Endothelial cell of umbilical vein (primary cell): ENCODE data around the gene CLRN3. TPM values are rescaled to one million over a fixed set of nuclear protein-coding genes. Genes with fewer than 3 reads are reported as not detected.

ENCODE experiments used
- BruUV-seq: library from RNA; stranded (reverse); fragments of 400-500 nt; replicated peaks from 2 replicates; lab custom pipeline; 2021; lab: Mats Ljungman, UMichigan
- CTCF ChIA-PET: fragments of 300-600, 350-600 bp; sonication (Branson Sonifier 250); formaldehyde crosslinking; loops from one replicate; lab custom pipeline; 2021; ENCODE audit warnings: antibody characterized with exemption, inconsistent platforms; lab: Charles Lee
- POLR2A ChIA-PET: fragments of 300-600, 350-600 bp; sonication (Branson Sonifier 250); formaldehyde crosslinking; loops from one replicate; lab custom pipeline; 2021; ENCODE audit warnings: antibody characterized with exemption, inconsistent platforms; lab: Charles Lee
- DNase-seq: peaks from one replicate; pipeline ENCODE4 v3.0.0-alpha.2; 2011; ENCODE audit warnings: low read depth, low spot score
- FAIRE-seq: peaks from 2 replicates; lab custom pipeline; 2011; peaks lifted over from hg19 to GRCh38; lab: Jason Lieb, UNC
- H2AFZ ChIP-seq: 2 replicates; pipeline ENCODE4 v1.6.0; 2012; ENCODE audit warnings: low read depth, low read length, control low read depth, inconsistent platforms
- H3K27ac ChIP-seq: 2 replicates; pipeline ENCODE4 v1.5.1; 2011; ENCODE audit warnings: low read depth, mild to moderate bottlenecking, control low read depth, low read length, moderate library complexity; ENCODE audit not compliant: insufficient read depth
- H3K27me3 ChIP-seq, 2 experiments: 2 replicates each; pipeline versions ENCODE4 v1.6.0 to v1.6.1; 2011; ENCODE audit warnings: low read length in 2 of 2, mixed read lengths in 1 of 2; ENCODE audit not compliant: control insufficient read depth in 2 of 2, insufficient read depth in 2 of 2
- H3K36me3 ChIP-seq, 2 experiments: 2 replicates in 1 of 2; 3 replicates in 1 of 2; pipeline ENCODE4 v1.5.1; 2011; ENCODE audit warnings: low read length in 2 of 2, mild to moderate bottlenecking in 1 of 2, moderate library complexity in 1 of 2; ENCODE audit not compliant: control insufficient read depth in 2 of 2, insufficient read depth in 2 of 2; ENCODE audit errors: extremely low read depth in 1 of 2
- H3K4me1 ChIP-seq: 3 replicates; pipeline ENCODE4 v1.5.1; 2011; ENCODE audit warnings: mild to moderate bottlenecking, low read length; ENCODE audit not compliant: control insufficient read depth, insufficient read depth; ENCODE audit errors: extremely low read depth
- H3K4me2 ChIP-seq: 2 replicates; pipeline ENCODE4 v1.6.1; 2011; ENCODE audit warnings: low read length, control low read depth, mixed read lengths; ENCODE audit not compliant: insufficient read depth
- H3K4me3 ChIP-seq, 3 experiments: fragments of 200-600 bp in 1 of 3; sonication (generic), shearing (Covaris generic) in 1 of 3; replicated peaks in 1 of 3; 2 replicates each; pipeline ENCODE4 v1.5.1; 2011 to 2016; ENCODE audit warnings: control low read depth in 3 of 3, low read length in 3 of 3, mild to moderate bottlenecking in 2 of 3, inconsistent platforms in 1 of 3, low read depth in 1 of 3, moderate library complexity in 1 of 3; ENCODE audit not compliant: insufficient read depth in 1 of 3
- H3K79me2 ChIP-seq: 2 replicates; pipeline ENCODE4 v1.6.0; 2012; ENCODE audit warnings: low read length, inconsistent platforms; ENCODE audit not compliant: control insufficient read depth, insufficient read depth
- H3K9ac ChIP-seq: replicated peaks from 2 replicates; pipeline ENCODE3; 2011; ENCODE audit warnings: low read length, control low read depth; ENCODE audit not compliant: insufficient read depth; ENCODE audit errors: extremely low read depth
- H3K9me1 ChIP-seq: replicated peaks from 3 replicates; pipeline ENCODE4 v1.6.0; 2011; ENCODE audit warnings: mild to moderate bottlenecking, low read length; ENCODE audit not compliant: control insufficient read depth, insufficient read depth; ENCODE audit errors: extremely low read depth
- H3K9me3 ChIP-seq: replicated peaks from 2 replicates; pipeline ENCODE4 v1.5.1; 2012; ENCODE audit warnings: low read length, inconsistent platforms; ENCODE audit not compliant: control insufficient read depth, insufficient read depth
- H4K20me1 ChIP-seq: replicated peaks from 2 replicates; pipeline ENCODE3; 2011; ENCODE audit warnings: mild to moderate bottlenecking, low read length; ENCODE audit not compliant: control insufficient read depth, insufficient read depth; ENCODE audit errors: extremely low read depth
- CTCF ChIP-seq, 2 donors: IDR thresholded peaks; 1 replicate in 1 of 2; 2 replicates in 1 of 2; pipeline ENCODE4 v1.5.1; 2011; ENCODE audit warnings: low read length in 2 of 2, mild to moderate bottlenecking in 2 of 2, moderate library complexity in 2 of 2, control low read depth in 1 of 2, inconsistent platforms in 1 of 2, low read depth in 1 of 2; ENCODE audit not compliant: insufficient read depth in 1 of 2; ENCODE audit errors: extremely low read depth in 1 of 2
- EZH2 ChIP-seq: IDR thresholded peaks from 2 replicates; pipeline ENCODE4 v1.6.1; 2012; ENCODE audit warnings: borderline replicate concordance, low read depth, mild to moderate bottlenecking, moderate library complexity, low read length, inconsistent platforms; ENCODE audit not compliant: severe bottlenecking
- FOS ChIP-seq: IDR thresholded peaks from 2 replicates; pipeline ENCODE4 v1.6.1; 2011; ENCODE audit warnings: mild to moderate bottlenecking, low read length, moderate library complexity, borderline replicate concordance; ENCODE audit not compliant: insufficient read depth
- GATA2 ChIP-seq: IDR thresholded peaks from 2 replicates; pipeline ENCODE4 v1.7.0; 2011; ENCODE audit warnings: low read depth, mild to moderate bottlenecking, moderate library complexity, mixed read lengths, low read length; ENCODE audit not compliant: insufficient read length, insufficient read depth
- JUN ChIP-seq: IDR thresholded peaks from 2 replicates; pipeline ENCODE4 v1.6.1; 2011; ENCODE audit warnings: borderline replicate concordance, low read depth; ENCODE audit not compliant: insufficient read length, insufficient read depth
- MAX ChIP-seq: IDR thresholded peaks from 2 replicates; pipeline ENCODE4 v1.6.1; 2011; ENCODE audit not compliant: insufficient read depth, insufficient read length
- MYC ChIP-seq: IDR thresholded peaks from one replicate; pipeline ENCODE4 v1.6.1; 2011; ENCODE audit warnings: mild to moderate bottlenecking, low read depth, low read length
- POLR2A ChIP-seq: IDR thresholded peaks from 2 replicates; pipeline ENCODE4 v1.6.1; 2012; ENCODE audit warnings: low read depth, mild to moderate bottlenecking, control low read depth, low read length
- POLR2AphosphoS5 ChIP-seq: IDR thresholded peaks from 2 replicates; pipeline ENCODE4 v1.6.1; 2012; ENCODE audit warnings: low read depth, mild to moderate bottlenecking, control low read depth, low read length, moderate library complexity; ENCODE audit not compliant: insufficient read depth
- dilution Hi-C: fragments of 300-500 bp; cut with MboI; formaldehyde crosslinking; loops from one replicate; pipeline ENCODE4 v1.15.0; 2019; ENCODE audit warnings: low sequenced_read_pairs; ENCODE audit not compliant: extremely low pct_ligation_motif_present
- intact Hi-C: fragments of 100-400 bp; cut with micrococcal nuclease; formaldehyde crosslinking; loops from one replicate; pipeline ENCODE4 v1.10.0; 2022
- polyA plus RNA-seq, 4 experiments: library from polyadenylated mRNA; depleted of rRNA in 3 of 4; stranded (reverse) in 3 of 4; unstranded in 1 of 4; fragments of >200 nt; gene quantifications; 2 replicates each; pipeline versions ENCODE4 v1.2.1 to v1.2.3, GENCODE V29; 2011 to 2012; ENCODE audit warnings: missing spikeins in 1 of 4
- total RNA-seq: library from RNA; stranded (reverse); gene quantifications from 2 replicates; pipeline ENCODE4 v1.2.3, GENCODE V29; 2021

CLRN3 gene
- total and polyA plus RNA-seq, 2 donors (not counting 3 experiments of a cell fraction or from before 2014, with no cell fraction given): 0.07 TPM; not detected in 1

- Histone ChIP-seq H3K4me2 (no peak overlapping the region), H3K9me1 (no peaks in the 10 kb centered on the region), H3K79me2 (no peaks in the 10 kb centered on the region), H3K9ac (no peak overlapping the region), H3K4me3 (no peak overlapping the region), H3K9me3 (no peaks in the 10 kb centered on the region), H3K4me1 (no peaks in the 10 kb centered on the region), H2AFZ (no peak overlapping the region), H3K36me3 (no peaks in the 10 kb centered on the region), H3K27me3 (no peaks in the 10 kb centered on the region), H4K20me1 (no peaks in the 10 kb centered on the region), H3K27ac (no peak overlapping the region)
- POLR2A ChIA-PET: no interaction called here
- TF ChIP-seq GATA2 (no peak), EZH2 (no peak), CTCF (IDR thresholded peaks at IDR 0.05; ENCODE audit: extremely low read depth in 1 of 2, insufficient read depth in 1 of 2, low read depth in 1 of 2, low read length in 2 of 2) (no peak), POLR2A (no peak), POLR2AphosphoS5 (no peak), FOS (no peak), MAX (no peak), MYC (no peak), JUN (no peak)
- no peak for DNase-seq
- dilution Hi-C loops: no loop called here
- no TSS peak for BruUV-seq
- intact Hi-C loops: no loop called here
- CTCF ChIA-PET: no interaction called here
- no peak for FAIRE-seq
Observed at GRCh38 chr10:127833804-127834203, 58.9 kb downstream of the CLRN3 start.
